ENCODE measurements around the gene C12orf56. TPM values are rescaled to one million over a fixed set of nuclear protein-coding genes. Genes with fewer than 3 reads are reported as not detected.
"Not testable (repeated sequence)": the region's sequence is repeated elsewhere in the genome, so short reads cannot be mapped to it uniquely, and the experiment has no call there.

Gene C12orf56
- total RNA-seq, 2 experiments from 2014 or later: not detected

- CTCF ChIA-PET: no interaction called here
- no peak overlapping the region for H3K27ac Mint-ChIP-seq
- no peaks in the 10 kb centered on the region for H3K4me1 Mint-ChIP-seq
Observed at GRCh38 chr12:64229240-64229639, 161.3 kb downstream of the C12orf56 start.

GRCh38 chr12:64225626-64226025, 164.9 kb downstream of the C12orf56 start:
- DNase-seq (no peak), ATAC-seq (no peak)
- no peak overlapping the region for H3K4me3 Mint-ChIP-seq
- H3K4me1 Mint-ChIP-seq: peaks cover 15% of the 10 kb centered on the region
- no peaks in the 10 kb centered on the region for H3K36me3 Mint-ChIP-seq
- H3K9me3 Mint-ChIP-seq (ENCODE audit: low read depth): no peaks in the 10 kb centered on the region
- H3K27ac Mint-ChIP-seq: no peak overlapping the region
- H3K27me3 Mint-ChIP-seq: peaks cover 35% of the 10 kb centered on the region
- CTCF ChIA-PET: no interaction called here

More at GRCh38 chr12:64229240-64229639, 161.3 kb downstream of the C12orf56 start:
- Mint-ChIP-seq H3K4me3 (no peak overlapping the region), H3K36me3 (no peaks in the 10 kb centered on the region), H3K9me3 (ENCODE audit: low read depth) (no peaks in the 10 kb centered on the region), H3K27me3 (peaks cover 38% of the 10 kb centered on the region)
- ATAC-seq (no peak), DNase-seq (no peak)

GRCh38 chr12:64222009-64222765, 168.4 kb downstream of the C12orf56 start, which contains the start of gene KICS2:
Gene KICS2 (minus strand): TSS chr12:64222296. CDS start chr12:64222237, 59 bp downstream.
- ATAC-seq: peak; percentile 96
- CTCF ChIA-PET: no interaction called here
- peak; percentile 93 for DNase-seq
- peaks cover 21% of the 10 kb centered on the region for H3K27me3 Mint-ChIP-seq
- peak within 1 kb of the TSS; percentile 93 for H3K27ac Mint-ChIP-seq
- peak within 1 kb of the TSS; percentile 94 for H3K4me3 Mint-ChIP-seq
- H3K4me1 Mint-ChIP-seq: peaks cover 34% of the 10 kb centered on the region
- no peaks in the 10 kb centered on the region for H3K9me3 Mint-ChIP-seq (ENCODE audit: low read depth)
- H3K36me3 Mint-ChIP-seq: no peaks in the 10 kb centered on the region

- Mint-ChIP-seq H3K27me3 (peaks cover 16% of the 10 kb centered on the region), H3K4me3 (peak overlapping the region; percentile 94), H3K9me3 (ENCODE audit: low read depth) (no peaks in the 10 kb centered on the region), H3K36me3 (no peaks in the 10 kb centered on the region), H3K4me1 (peaks cover 34% of the 10 kb centered on the region), H3K27ac (peak overlapping the region; percentile 93)
- ATAC-seq (peak; percentile 22), DNase-seq (peak; percentile 69)
- CTCF ChIA-PET: no interaction called here
Observed at GRCh38 chr12:64221651-64222008, 168.9 kb downstream of the C12orf56 start.

GRCh38 chr12:64220046-64220445, 170.5 kb downstream of the C12orf56 start:
- no peak for DNase-seq
- Mint-ChIP-seq H3K27me3 (peaks cover 7% of the 10 kb centered on the region), H3K4me3 (peak overlapping the region; percentile 37)

GRCh38 chr12:64219145-64219544, 171.4 kb downstream of the C12orf56 start:
- CTCF ChIA-PET: interaction anchor here (1.9 kb wide), 1 partner anchor 376 kb away, joined by 8 read pairs; no protein-coding TSS in a partner anchor
- no peak for ATAC-seq
- peaks cover 34% of the 10 kb centered on the region for H3K4me1 Mint-ChIP-seq
- H3K9me3 Mint-ChIP-seq (ENCODE audit: low read depth): no peaks in the 10 kb centered on the region
- peak overlapping the region; percentile 51 for H3K4me3 Mint-ChIP-seq
- peaks cover 2% of the 10 kb centered on the region for H3K27me3 Mint-ChIP-seq
- H3K27ac Mint-ChIP-seq: peak overlapping the region; percentile 82
- no peak for DNase-seq
- no peaks in the 10 kb centered on the region for H3K36me3 Mint-ChIP-seq

More at GRCh38 chr12:64220046-64220445, 170.5 kb downstream of the C12orf56 start:
- CTCF ChIA-PET: no interaction called here
- Mint-ChIP-seq H3K27ac (no peak overlapping the region), H3K36me3 (no peaks in the 10 kb centered on the region), H3K9me3 (ENCODE audit: low read depth) (no peaks in the 10 kb centered on the region), H3K4me1 (peaks cover 34% of the 10 kb centered on the region)
- ATAC-seq: no peak

- ATAC-seq (no peak), DNase-seq (no peak)
- CTCF ChIA-PET: interaction anchor here (0.8 to 1.9 kb wide), 2 partner anchors 14 to 375 kb away, joined by 3 to 8 read pairs; no protein-coding TSS in a partner anchor
- H3K4me1 Mint-ChIP-seq: peaks cover 34% of the 10 kb centered on the region
- H3K4me3 Mint-ChIP-seq: peak overlapping the region; percentile 61
- peaks cover 5% of the 10 kb centered on the region for H3K36me3 Mint-ChIP-seq
- H3K27me3 Mint-ChIP-seq: no peaks in the 10 kb centered on the region
- H3K9me3 Mint-ChIP-seq (ENCODE audit: low read depth): no peaks in the 10 kb centered on the region
- peak overlapping the region; percentile 69 for H3K27ac Mint-ChIP-seq
Observed at GRCh38 chr12:64218597-64218996, 172.0 kb downstream of the C12orf56 start.

- H3K4me1 Mint-ChIP-seq: peaks cover 31% of the 10 kb centered on the region
- DNase-seq; H3K4me3 Mint-ChIP-seq; H3K27me3 Mint-ChIP-seq; ATAC-seq; H3K9me3 Mint-ChIP-seq (ENCODE audit: low read depth): not testable (repeated sequence)
- peak overlapping the region; percentile 42 for H3K27ac Mint-ChIP-seq
- peaks cover 10% of the 10 kb centered on the region for H3K36me3 Mint-ChIP-seq
- CTCF ChIA-PET: interaction anchor here (0.8 to 1.9 kb wide), 2 partner anchors 13 to 374 kb away, joined by 3 to 8 read pairs; no protein-coding TSS in a partner anchor
Observed at GRCh38 chr12:64217643-64218042, 172.9 kb downstream of the C12orf56 start.

GRCh38 chr12:64216239-64216638, 174.3 kb downstream of the C12orf56 start:
- H3K4me1 Mint-ChIP-seq: peaks cover 24% of the 10 kb centered on the region
- H3K9me3 Mint-ChIP-seq (ENCODE audit: low read depth): no peaks in the 10 kb centered on the region
- no peak overlapping the region for H3K4me3 Mint-ChIP-seq
- H3K27ac Mint-ChIP-seq: no peak overlapping the region
- DNase-seq (no peak), ATAC-seq (no peak)
- peaks cover 18% of the 10 kb centered on the region for H3K36me3 Mint-ChIP-seq
- no peaks in the 10 kb centered on the region for H3K27me3 Mint-ChIP-seq
- CTCF ChIA-PET: interaction anchor here (0.9 kb wide), 1 partner anchor 11 kb away, joined by 3 read pairs; no protein-coding TSS in a partner anchor

Other genes starting within 250 kb of the C12orf56 start
- 10 to 100 TPM; 10.5 to 11.5 TPM for gene KICS2, start 168.5 kb downstream of the C12orf56 start, total RNA-seq
- gene XPOT, start 13.6 kb upstream of the C12orf56 start, total RNA-seq: 100 to 1,000 TPM in 1 of 2 experiments, 10 to 100 TPM in 1; 90.4 to 124 TPM
- 10 to 100 TPM; 37.3 to 40.4 TPM for gene TBK1, start 61.4 kb upstream of the C12orf56 start, total RNA-seq
- 10 to 100 TPM; 45.5 to 61.5 TPM for gene RASSF3, start 219.7 kb upstream of the C12orf56 start, total RNA-seq